ENCODE data around the gene OXTR.

- TF ChIP-seq EZH2 (IDR thresholded peaks at IDR 0.05; ENCODE audit: insufficient read depth, poor library complexity, severe bottlenecking) (no peak), EZH2phosphoT487 (IDR thresholded peaks at IDR 0.05; ENCODE audit: insufficient read depth, low read depth) (no peak)
These were observed 48.1 kb upstream of the OXTR start for GRCh38 chr3:8817486-8817885.
